Fibroblast of lung (primary cell): ENCODE measurements around the gene PRICKLE1. TPM values are rescaled to one million over a fixed set of nuclear protein-coding genes. Genes with fewer than 3 reads are reported as not detected.

Experiments used
- DNase-seq, 2 donors: peaks; one replicate each; pipeline versions ENCODE4 v3.0.0 to v3.0.0-alpha.2; 2010; ENCODE audit warnings: low read depth in 2 of 2
- H2AFZ ChIP-seq: 2 replicates; pipeline ENCODE4 v1.5.1; 2012; ENCODE audit warnings: low read length, control low read depth, inconsistent platforms
- H3K27ac ChIP-seq: 2 replicates; pipeline ENCODE4 v1.5.1; 2011; ENCODE audit warnings: low read length, control low read depth; ENCODE audit not compliant: insufficient read depth
- H3K27me3 ChIP-seq: 2 replicates; pipeline ENCODE4 v1.5.1; 2011; ENCODE audit warnings: mild to moderate bottlenecking, low read length; ENCODE audit not compliant: control insufficient read depth, insufficient read depth
- H3K36me3 ChIP-seq: 2 replicates; pipeline ENCODE4 v1.5.1; 2011; ENCODE audit warnings: low read length; ENCODE audit not compliant: control insufficient read depth, insufficient read depth
- H3K4me1 ChIP-seq: 2 replicates; pipeline ENCODE4 v1.5.1; 2011; ENCODE audit warnings: low read length; ENCODE audit not compliant: control insufficient read depth, insufficient read depth; ENCODE audit errors: extremely low read depth
- H3K4me2 ChIP-seq: 2 replicates; pipeline ENCODE4 v1.5.1; 2011; ENCODE audit warnings: low read length, control low read depth; ENCODE audit not compliant: insufficient read depth; ENCODE audit errors: extremely low read depth
- H3K4me3 ChIP-seq, 4 experiments: fragments of 200-600 bp in 1 of 4; sonication (generic) in 1 of 4; replicated peaks in 1 of 4; 2 replicates each; pipeline ENCODE4 v1.5.1; 2011 to 2016; ENCODE audit warnings: low read length in 4 of 4, low read depth in 3 of 4, mild to moderate bottlenecking in 3 of 4, control low read depth in 2 of 4, inconsistent platforms in 1 of 4, mixed read lengths in 1 of 4; ENCODE audit not compliant: insufficient read depth in 1 of 4; ENCODE audit errors: control extremely low read depth in 1 of 4
- H3K79me2 ChIP-seq: 2 replicates; pipeline ENCODE4 v1.5.1; 2012; ENCODE audit warnings: mild to moderate bottlenecking, low read length, inconsistent platforms; ENCODE audit not compliant: control insufficient read depth, insufficient read depth
- H3K9ac ChIP-seq: 2 replicates; pipeline ENCODE4 v1.5.1; 2011; ENCODE audit warnings: mild to moderate bottlenecking, low read length, control low read depth; ENCODE audit not compliant: insufficient read depth
- H3K9me3 ChIP-seq: 2 replicates; pipeline ENCODE4 v1.5.1; 2012; ENCODE audit warnings: low read depth, low read length; ENCODE audit not compliant: control insufficient read depth, insufficient read depth
- H4K20me1 ChIP-seq: 2 replicates; pipeline ENCODE4 v1.5.1; 2011; ENCODE audit warnings: low read length; ENCODE audit not compliant: control insufficient read depth, insufficient read depth; ENCODE audit errors: extremely low read depth
- EZH2 ChIP-seq: IDR thresholded peaks from 2 replicates; pipeline ENCODE4 v1.5.1; 2012; ENCODE audit warnings: low read length, control low read depth, mild to moderate bottlenecking; ENCODE audit errors: missing control alignments
- polyA plus RNA-seq, 2 donors: library from polyadenylated mRNA; depleted of rRNA in 1 of 2; stranded (reverse) in 1 of 2; unstranded in 1 of 2; fragments of >200 nt; gene quantifications; 2 replicates each; pipeline ENCODE4 v1.2.1, GENCODE V29; 2011 to 2012; ENCODE audit warnings: missing spikeins in 1 of 2
- total RNA-seq: library from RNA; depleted of rRNA; stranded (reverse); fragments of >200 nt; gene quantifications from 2 replicates; pipeline ENCODE4 v1.2.1, GENCODE V29; 2014
- TF ChIP-seq, protein P1 (sequence below), 2 donors: IDR thresholded peaks in 1 of 2; conservative IDR thresholded peaks in 1 of 2; 1 replicate in 1 of 2; 2 replicates in 1 of 2; pipeline ENCODE4 v1.5.1; 2011 to 2012; ENCODE audit warnings: low read length in 2 of 2, control low read depth in 1 of 2, inconsistent platforms in 1 of 2, low read depth in 1 of 2, mild to moderate bottlenecking in 1 of 2

PRICKLE1 gene
- total and polyA plus RNA-seq, 2 donors (not counting 1 experiment from before 2014, with no cell fraction given) = 3.4 to 9.6 TPM

DNA sequence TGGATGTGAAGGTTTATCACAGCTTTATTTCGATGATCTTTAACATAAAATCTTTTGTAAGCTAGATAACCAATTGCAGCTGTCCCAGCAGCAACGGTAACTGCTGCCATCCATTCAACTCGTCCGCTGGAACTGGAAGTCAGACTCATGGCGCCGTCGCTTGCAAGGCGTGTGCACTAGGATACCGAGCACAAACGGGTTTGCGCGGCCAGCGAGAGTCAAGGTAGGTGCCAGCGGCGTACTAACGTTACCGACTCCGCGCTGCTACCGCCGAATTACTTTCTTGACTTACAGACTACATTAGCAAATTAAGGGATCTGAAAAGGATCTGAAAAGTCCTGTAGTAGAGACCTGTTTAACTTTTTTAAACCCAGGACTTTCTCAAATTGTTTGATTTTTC lies 47.4 kb upstream of the PRICKLE1 start:
- no peak overlapping the region for H3K4me3 ChIP-seq
- H3K79me2 ChIP-seq = no peaks in the 10 kb centered on the region
- H3K27ac ChIP-seq = no peak overlapping the region

DNA sequence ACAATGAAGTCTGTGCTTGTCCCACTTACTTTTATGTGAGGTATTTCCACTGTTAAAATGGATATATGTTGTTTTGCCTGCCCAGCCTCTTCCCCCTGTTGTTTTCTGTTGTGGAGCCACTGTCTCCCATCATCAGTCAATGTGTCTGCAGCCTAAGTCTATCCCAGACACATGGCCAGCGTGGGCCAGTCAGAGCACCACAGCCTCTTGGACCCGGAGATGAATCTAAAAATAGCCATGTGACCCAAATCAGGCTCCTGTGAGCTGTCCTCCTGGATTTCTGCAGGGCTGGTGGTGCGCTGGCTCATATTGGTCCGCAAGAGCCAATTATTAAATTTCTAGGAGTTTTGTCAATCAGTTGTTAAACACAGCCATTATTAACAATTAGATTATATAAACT lies 44.0 kb upstream of the PRICKLE1 start:
- DNase-seq = no peak
- H3K9ac ChIP-seq = no peak overlapping the region
- no peaks in the 10 kb centered on the region for H4K20me1 ChIP-seq
- H3K4me2 ChIP-seq = no peak overlapping the region
- no peak overlapping the region for H3K4me3 ChIP-seq
- TF ChIP-seq, protein P1, sequence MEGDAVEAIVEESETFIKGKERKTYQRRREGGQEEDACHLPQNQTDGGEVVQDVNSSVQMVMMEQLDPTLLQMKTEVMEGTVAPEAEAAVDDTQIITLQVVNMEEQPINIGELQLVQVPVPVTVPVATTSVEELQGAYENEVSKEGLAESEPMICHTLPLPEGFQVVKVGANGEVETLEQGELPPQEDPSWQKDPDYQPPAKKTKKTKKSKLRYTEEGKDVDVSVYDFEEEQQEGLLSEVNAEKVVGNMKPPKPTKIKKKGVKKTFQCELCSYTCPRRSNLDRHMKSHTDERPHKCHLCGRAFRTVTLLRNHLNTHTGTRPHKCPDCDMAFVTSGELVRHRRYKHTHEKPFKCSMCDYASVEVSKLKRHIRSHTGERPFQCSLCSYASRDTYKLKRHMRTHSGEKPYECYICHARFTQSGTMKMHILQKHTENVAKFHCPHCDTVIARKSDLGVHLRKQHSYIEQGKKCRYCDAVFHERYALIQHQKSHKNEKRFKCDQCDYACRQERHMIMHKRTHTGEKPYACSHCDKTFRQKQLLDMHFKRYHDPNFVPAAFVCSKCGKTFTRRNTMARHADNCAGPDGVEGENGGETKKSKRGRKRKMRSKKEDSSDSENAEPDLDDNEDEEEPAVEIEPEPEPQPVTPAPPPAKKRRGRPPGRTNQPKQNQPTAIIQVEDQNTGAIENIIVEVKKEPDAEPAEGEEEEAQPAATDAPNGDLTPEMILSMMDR (conservative IDR thresholded peaks at IDR 0.05 in 1 of 2, IDR thresholded peaks at IDR 0.05 in 1 of 2; ENCODE audit: low read depth in 1 of 2, low read length in 2 of 2) = no peak
- no peak for TF ChIP-seq EZH2
- no peaks in the 10 kb centered on the region for H3K36me3 ChIP-seq
- H3K9me3 ChIP-seq = no peaks in the 10 kb centered on the region
- H3K4me1 ChIP-seq = no peaks in the 10 kb centered on the region
- H3K27ac ChIP-seq = no peak overlapping the region
- H2AFZ ChIP-seq = no peak overlapping the region
- H3K79me2 ChIP-seq = no peaks in the 10 kb centered on the region
- no peaks in the 10 kb centered on the region for H3K27me3 ChIP-seq

More for the DNA sequence above, 47.4 kb upstream of the PRICKLE1 start:
- Histone ChIP-seq H3K4me2 (no peak overlapping the region), H4K20me1 (no peaks in the 10 kb centered on the region), H3K27me3 (no peaks in the 10 kb centered on the region), H3K36me3 (no peaks in the 10 kb centered on the region), H3K9ac (no peak overlapping the region), H3K4me1 (no peaks in the 10 kb centered on the region), H3K9me3 (no peaks in the 10 kb centered on the region), H2AFZ (no peak overlapping the region)
- no peak for DNase-seq
- TF ChIP-seq, protein P1 (conservative IDR thresholded peaks at IDR 0.05 in 1 of 2, IDR thresholded peaks at IDR 0.05 in 1 of 2; ENCODE audit: low read depth in 1 of 2, low read length in 2 of 2) = no peak

DNA sequence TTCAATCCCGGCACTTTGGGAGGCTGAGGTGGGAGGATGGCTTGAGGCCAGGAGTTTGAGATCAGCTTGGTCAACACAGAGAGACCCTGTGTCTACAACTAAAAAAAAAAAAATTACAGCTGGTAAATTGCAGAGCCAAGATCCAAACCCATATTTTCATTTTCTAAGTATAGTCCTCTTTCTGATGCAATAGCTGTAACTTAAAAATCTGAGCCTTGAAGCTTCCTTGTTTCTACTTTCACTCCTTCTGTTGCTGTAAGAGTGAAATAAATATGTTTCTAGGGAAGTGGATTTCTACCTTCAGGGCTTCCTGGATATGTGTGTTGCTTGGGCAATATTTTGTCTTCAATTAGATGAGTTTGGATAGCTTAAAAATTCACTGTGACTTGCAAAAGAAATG lies 42.0 kb upstream of the PRICKLE1 start:
- Histone ChIP-seq H3K4me2 (no peak overlapping the region), H2AFZ (no peak overlapping the region), H4K20me1 (no peaks in the 10 kb centered on the region)

More for the DNA sequence above, 42.0 kb upstream of the PRICKLE1 start:
- H3K27me3 ChIP-seq = no peaks in the 10 kb centered on the region
- H3K79me2 ChIP-seq = no peaks in the 10 kb centered on the region
- no peaks in the 10 kb centered on the region for H3K4me1 ChIP-seq
- DNase-seq = peak in 1 of 2 donors; percentile 65
- no peaks in the 10 kb centered on the region for H3K36me3 ChIP-seq
- H3K9me3 ChIP-seq = no peaks in the 10 kb centered on the region
- TF ChIP-seq EZH2 = no peak
- TF ChIP-seq, protein P1 (conservative IDR thresholded peaks at IDR 0.05 in 1 of 2, IDR thresholded peaks at IDR 0.05 in 1 of 2; ENCODE audit: low read depth in 1 of 2, low read length in 2 of 2) = no peak
- H3K9ac ChIP-seq = no peak overlapping the region
- no peak overlapping the region for H3K4me3 ChIP-seq
- no peak overlapping the region for H3K27ac ChIP-seq
